H1 (cell line): ENCODE data around the gene SIGLEC11. TPM values are rescaled to one million over a fixed set of nuclear protein-coding genes. Genes with fewer than 3 reads are reported as not detected.

Experiments used
- BRCA1 ChIP-seq: IDR thresholded peaks from 2 replicates; pipeline ENCODE4 v1.6.1; 2012; ENCODE audit warnings: low read depth, low read length, improper control_type of control experiment
- CHD1 ChIP-seq: IDR thresholded peaks from 2 replicates; pipeline ENCODE4 v1.6.1; 2012; ENCODE audit warnings: low read depth, low read length, improper control_type of control experiment
- CHD2 ChIP-seq: IDR thresholded peaks from 2 replicates; pipeline ENCODE4 v1.6.1; 2012; ENCODE audit warnings: low read length, improper control_type of control experiment
- KDM1A ChIP-seq: fragments of 200-600, 300-600 bp; sonication (generic); IDR thresholded peaks from 2 replicates; pipeline ENCODE4 v1.7.1; 2016; ENCODE audit warnings: mild to moderate bottlenecking, low read length, borderline replicate concordance
- KDM4A ChIP-seq: IDR thresholded peaks from one replicate; pipeline ENCODE4 v1.7.1; 2012; ENCODE audit warnings: low read depth, mild to moderate bottlenecking, moderate library complexity, low read length, inconsistent platforms; ENCODE audit not compliant: severe bottlenecking
- MAX ChIP-seq: IDR thresholded peaks from 2 replicates; pipeline ENCODE4 v1.6.1; 2012; ENCODE audit warnings: inconsistent platforms
- RBBP5 ChIP-seq: IDR thresholded peaks from 2 replicates; pipeline ENCODE4 v1.7.1; 2012; ENCODE audit warnings: low read depth, mild to moderate bottlenecking, inconsistent platforms, low read length, moderate library complexity, borderline replicate concordance
- RFX5 ChIP-seq: IDR thresholded peaks from 2 replicates; pipeline ENCODE4 v1.6.1; 2011; ENCODE audit warnings: low read depth, low read length, improper control_type of control experiment, borderline replicate concordance
- RXRA ChIP-seq: IDR thresholded peaks from 2 replicates; pipeline ENCODE4 v1.6.1; 2011; ENCODE audit warnings: low read depth, mild to moderate bottlenecking, low read length, moderate library complexity; ENCODE audit not compliant: insufficient read depth
- SIN3A ChIP-seq, 2 experiments: IDR thresholded peaks in 1 of 2; conservative IDR thresholded peaks in 1 of 2; 2 replicates each; pipeline ENCODE4 v1.6.1; 2011 to 2012; ENCODE audit warnings: low read length in 2 of 2, improper control_type of control experiment in 1 of 2, low read depth in 1 of 2, mild to moderate bottlenecking in 1 of 2
- SIX5 ChIP-seq: IDR thresholded peaks from 2 replicates; pipeline ENCODE4 v1.6.1; 2011; ENCODE audit warnings: mild to moderate bottlenecking, low read depth, low read length
- SRF ChIP-seq: IDR thresholded peaks from 2 replicates; pipeline ENCODE4 v1.6.1; 2011; ENCODE audit warnings: mild to moderate bottlenecking, low read depth, low read length, moderate library complexity
- SUZ12 ChIP-seq: fragments of 200-600 bp; sonication (generic); IDR thresholded peaks from 2 replicates; pipeline ENCODE4 v1.6.1; 2012; ENCODE audit warnings: mild to moderate bottlenecking, inconsistent platforms, low read length, moderate library complexity, mixed read lengths
- TAF1 ChIP-seq: IDR thresholded peaks from 2 replicates; pipeline ENCODE4 v1.6.1; 2011; ENCODE audit warnings: mild to moderate bottlenecking, low read depth, low read length
- polyA plus RNA-seq, 7 experiments: library from polyadenylated mRNA; depleted of rRNA in 3 of 7; stranded (reverse) in 5 of 7; unstranded in 2 of 7; fragments of >200 nt in 5 of 7; fragments of 200-250 nt in 2 of 7; gene quantifications; 1 replicate in 5 of 7; 2 replicates in 1 of 7; 4 replicates in 1 of 7; pipeline versions ENCODE4 v1.2.1 to v1.2.3, GENCODE V29; 2011 to 2013; ENCODE audit warnings: missing spikeins in 2 of 7, mixed read lengths in 2 of 7
- total RNA-seq: library from RNA; stranded (reverse); fragmentation: NEBNext Ultra II Directional; extraction: Animal tissue kit (Norgen Biotek cat#: 25700); gene quantifications from 2 replicates; pipeline ENCODE4 v1.2.1, GENCODE V29; 2021
- TF ChIP-seq, protein P1 (sequence below), 3 experiments: IDR thresholded peaks; 1 replicate in 2 of 3; 2 replicates in 1 of 3; pipeline versions ENCODE4 v1.5.1 to v1.6.1; 2011; ENCODE audit warnings: low read length in 3 of 3, mild to moderate bottlenecking in 3 of 3, inconsistent platforms in 2 of 3, low read depth in 1 of 3, moderate library complexity in 1 of 3; ENCODE audit not compliant: insufficient read depth in 1 of 3; ENCODE audit errors: control extremely low read depth in 1 of 3

SIGLEC11 gene
- total and polyA plus RNA-seq, 2 of the 8 experiments (the other 6 are each of a cell fraction or from before 2014, with no cell fraction given): 0.18 TPM; not detected in 1

GRCh38 chr19:49987159-49987698 lies 26.3 kb upstream of the SIGLEC11 start (continued):
- TF ChIP-seq, protein P1, sequence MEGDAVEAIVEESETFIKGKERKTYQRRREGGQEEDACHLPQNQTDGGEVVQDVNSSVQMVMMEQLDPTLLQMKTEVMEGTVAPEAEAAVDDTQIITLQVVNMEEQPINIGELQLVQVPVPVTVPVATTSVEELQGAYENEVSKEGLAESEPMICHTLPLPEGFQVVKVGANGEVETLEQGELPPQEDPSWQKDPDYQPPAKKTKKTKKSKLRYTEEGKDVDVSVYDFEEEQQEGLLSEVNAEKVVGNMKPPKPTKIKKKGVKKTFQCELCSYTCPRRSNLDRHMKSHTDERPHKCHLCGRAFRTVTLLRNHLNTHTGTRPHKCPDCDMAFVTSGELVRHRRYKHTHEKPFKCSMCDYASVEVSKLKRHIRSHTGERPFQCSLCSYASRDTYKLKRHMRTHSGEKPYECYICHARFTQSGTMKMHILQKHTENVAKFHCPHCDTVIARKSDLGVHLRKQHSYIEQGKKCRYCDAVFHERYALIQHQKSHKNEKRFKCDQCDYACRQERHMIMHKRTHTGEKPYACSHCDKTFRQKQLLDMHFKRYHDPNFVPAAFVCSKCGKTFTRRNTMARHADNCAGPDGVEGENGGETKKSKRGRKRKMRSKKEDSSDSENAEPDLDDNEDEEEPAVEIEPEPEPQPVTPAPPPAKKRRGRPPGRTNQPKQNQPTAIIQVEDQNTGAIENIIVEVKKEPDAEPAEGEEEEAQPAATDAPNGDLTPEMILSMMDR (IDR thresholded peaks at IDR 0.05; ENCODE audit: control extremely low read depth in 1 of 3, insufficient read depth in 1 of 3, low read depth in 1 of 3, low read length in 3 of 3): peak in 2 of 3 experiments; percentile 11 to 33; a peak in 2 of 4 replicates
- no peak for TF ChIP-seq TAF1
- TF ChIP-seq SIX5: no peak
- TF ChIP-seq KDM4A: no peak
- TF ChIP-seq RXRA: no peak
- no peak for TF ChIP-seq CHD1
- no peak for TF ChIP-seq BRCA1
- peak; percentile 95 for TF ChIP-seq MAX
- peak; percentile 100 for TF ChIP-seq SIN3A (conservative IDR thresholded peaks at IDR 0.05 in 1 of 2, IDR thresholded peaks at IDR 0.05 in 1 of 2; ENCODE audit: low read depth in 1 of 2, low read length in 2 of 2)
- TF ChIP-seq RBBP5: no peak
- TF ChIP-seq SRF: no peak
- no peak for TF ChIP-seq CHD2
- TF ChIP-seq RFX5: no peak
- TF ChIP-seq SUZ12: no peak
- peak; percentile 8; the same call in 1 of the 2 replicates for TF ChIP-seq KDM1A
